Osteoblast (primary cell): ENCODE results near the gene DTX3L. TPM values are rescaled to one million over a fixed set of nuclear protein-coding genes. Genes with fewer than 3 reads are reported as not detected.

Experiments used
- DNase-seq: peaks from one replicate; pipeline ENCODE4 v3.0.0; 2011; ENCODE audit warnings: low spot score, mixed read lengths; ENCODE audit not compliant: insufficient read length; ENCODE audit errors: missing footprints
- H2AFZ ChIP-seq: 2 replicates; pipeline ENCODE4 v1.6.0; 2011; ENCODE audit warnings: mild to moderate bottlenecking, low read length
- H3K27ac ChIP-seq: 2 replicates; pipeline ENCODE4 v1.5.1; 2011; ENCODE audit warnings: mild to moderate bottlenecking, low read depth, low read length, moderate library complexity
- H3K27me3 ChIP-seq: 2 replicates; pipeline ENCODE4 v1.6.0; 2012; ENCODE audit warnings: mild to moderate bottlenecking, control low read depth, inconsistent platforms, low read length, moderate library complexity; ENCODE audit not compliant: insufficient read depth
- H3K36me3 ChIP-seq: 2 replicates; pipeline ENCODE4 v1.5.1; 2011; ENCODE audit warnings: mild to moderate bottlenecking, low read length, control low read depth, moderate library complexity; ENCODE audit not compliant: insufficient read depth
- H3K4me1 ChIP-seq: 2 replicates; pipeline ENCODE4 v1.5.1; 2011; ENCODE audit warnings: mild to moderate bottlenecking, low read length, control low read depth, moderate library complexity; ENCODE audit not compliant: insufficient read depth
- H3K4me2 ChIP-seq: 2 replicates; pipeline ENCODE4 v1.6.0; 2011; ENCODE audit warnings: mild to moderate bottlenecking, low read length; ENCODE audit not compliant: insufficient read depth
- H3K4me3 ChIP-seq: fragments of 200-600 bp; sonication (generic); 3 replicates; pipeline ENCODE4 v1.5.1; 2012; ENCODE audit warnings: mild to moderate bottlenecking, low read length, inconsistent platforms; ENCODE audit not compliant: insufficient read depth
- H3K79me2 ChIP-seq: 2 replicates; pipeline ENCODE4 v1.6.0; 2012; ENCODE audit warnings: mild to moderate bottlenecking, low read length, control low read depth, inconsistent platforms; ENCODE audit not compliant: insufficient read depth
- H3K9me3 ChIP-seq: 2 replicates; pipeline ENCODE4 v1.5.1; 2011; ENCODE audit warnings: low read depth, low read length, control low read depth
- H4K20me1 ChIP-seq: 2 replicates; pipeline ENCODE4 v1.6.0; 2012; ENCODE audit warnings: mild to moderate bottlenecking, low read length, control low read depth; ENCODE audit not compliant: insufficient read depth
- total RNA-seq: library from RNA; depleted of rRNA; stranded (reverse); fragments of >200 nt; gene quantifications from 2 replicates; pipeline ENCODE4 v1.2.3, GENCODE V29; 2012
- TF ChIP-seq, protein P1 (sequence below): IDR thresholded peaks from 2 replicates; pipeline ENCODE4 v1.5.1; 2011; ENCODE audit warnings: mild to moderate bottlenecking, low read depth, low read length, moderate library complexity; ENCODE audit errors: extremely low read depth

DTX3L gene
- total RNA-seq, 1 donor: 33.7 TPM

DNA sequence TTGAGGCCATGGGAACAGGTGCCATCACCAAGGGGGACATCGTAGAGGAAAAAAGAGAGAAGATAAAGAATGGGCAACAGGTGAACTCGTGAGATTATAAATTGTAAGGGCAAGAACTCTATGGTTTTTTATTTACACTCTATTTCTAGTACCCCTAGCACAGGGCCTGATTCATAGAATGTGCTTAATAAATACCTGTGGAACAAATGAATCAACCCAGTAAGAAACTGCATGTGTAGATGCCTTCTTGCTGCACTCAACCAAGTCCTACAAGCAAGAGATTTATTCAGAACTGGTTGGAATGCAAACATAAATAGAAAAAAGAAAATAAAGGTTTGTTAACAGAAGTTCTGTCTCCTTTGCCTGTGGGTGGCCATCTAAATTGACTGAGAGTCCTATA is 30.7 kb upstream of the DTX3L start:
- Histone ChIP-seq H4K20me1 (no peaks in the 10 kb centered on the region), H3K4me2 (no peak overlapping the region), H3K9me3 (no peaks in the 10 kb centered on the region), H3K79me2 (no peaks in the 10 kb centered on the region), H3K27ac (no peak overlapping the region), H3K27me3 (no peaks in the 10 kb centered on the region), H2AFZ (no peak overlapping the region), H3K36me3 (peaks cover 27% of the 10 kb centered on the region), H3K4me3 (no peak overlapping the region), H3K4me1 (peaks cover 12% of the 10 kb centered on the region)
- TF ChIP-seq, protein P1, sequence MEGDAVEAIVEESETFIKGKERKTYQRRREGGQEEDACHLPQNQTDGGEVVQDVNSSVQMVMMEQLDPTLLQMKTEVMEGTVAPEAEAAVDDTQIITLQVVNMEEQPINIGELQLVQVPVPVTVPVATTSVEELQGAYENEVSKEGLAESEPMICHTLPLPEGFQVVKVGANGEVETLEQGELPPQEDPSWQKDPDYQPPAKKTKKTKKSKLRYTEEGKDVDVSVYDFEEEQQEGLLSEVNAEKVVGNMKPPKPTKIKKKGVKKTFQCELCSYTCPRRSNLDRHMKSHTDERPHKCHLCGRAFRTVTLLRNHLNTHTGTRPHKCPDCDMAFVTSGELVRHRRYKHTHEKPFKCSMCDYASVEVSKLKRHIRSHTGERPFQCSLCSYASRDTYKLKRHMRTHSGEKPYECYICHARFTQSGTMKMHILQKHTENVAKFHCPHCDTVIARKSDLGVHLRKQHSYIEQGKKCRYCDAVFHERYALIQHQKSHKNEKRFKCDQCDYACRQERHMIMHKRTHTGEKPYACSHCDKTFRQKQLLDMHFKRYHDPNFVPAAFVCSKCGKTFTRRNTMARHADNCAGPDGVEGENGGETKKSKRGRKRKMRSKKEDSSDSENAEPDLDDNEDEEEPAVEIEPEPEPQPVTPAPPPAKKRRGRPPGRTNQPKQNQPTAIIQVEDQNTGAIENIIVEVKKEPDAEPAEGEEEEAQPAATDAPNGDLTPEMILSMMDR: no peak
- DNase-seq: no peak

- Histone ChIP-seq H3K4me1 (peaks cover 12% of the 10 kb centered on the region), H3K36me3 (peaks cover 25% of the 10 kb centered on the region), H3K79me2 (no peaks in the 10 kb centered on the region), H3K27ac (no peak overlapping the region), H3K27me3 (no peaks in the 10 kb centered on the region), H3K9me3 (no peaks in the 10 kb centered on the region), H3K4me3 (no peak overlapping the region), H2AFZ (no peak overlapping the region), H4K20me1 (no peaks in the 10 kb centered on the region), H3K4me2 (no peak overlapping the region)
- peak; percentile 87 for DNase-seq
- TF ChIP-seq, protein P1: no peak
Observed at GRCh38 chr3:122533931-122534334, 30.2 kb upstream of the DTX3L start.

- Histone ChIP-seq H4K20me1 (no peaks in the 10 kb centered on the region), H3K4me3 (no peak overlapping the region), H3K27me3 (no peaks in the 10 kb centered on the region), H3K4me1 (peaks cover 12% of the 10 kb centered on the region), H3K27ac (no peak overlapping the region), H3K79me2 (no peaks in the 10 kb centered on the region), H3K36me3 (peaks cover 32% of the 10 kb centered on the region), H2AFZ (no peak overlapping the region), H3K9me3 (no peaks in the 10 kb centered on the region), H3K4me2 (no peak overlapping the region)
- DNase-seq: no peak
- TF ChIP-seq, protein P1: no peak
Observed at GRCh38 chr3:122535964-122536631, 28.0 kb upstream of the DTX3L start.

- H4K20me1 ChIP-seq: no peaks in the 10 kb centered on the region
- TF ChIP-seq, protein P1: no peak
- peaks cover 32% of the 10 kb centered on the region for H3K36me3 ChIP-seq
Observed at GRCh38 chr3:122536632-122537001, 27.5 kb upstream of the DTX3L start.

More at GRCh38 chr3:122536632-122537001, 27.5 kb upstream of the DTX3L start:
- Histone ChIP-seq H3K4me2 (no peak overlapping the region), H3K79me2 (no peaks in the 10 kb centered on the region), H3K4me3 (no peak overlapping the region), H3K27ac (no peak overlapping the region), H3K27me3 (no peaks in the 10 kb centered on the region), H3K4me1 (peaks cover 12% of the 10 kb centered on the region), H3K9me3 (no peaks in the 10 kb centered on the region), H2AFZ (no peak overlapping the region)
- DNase-seq: no peak
